SW480 (cell line): ENCODE results near the gene RAD9A.

Experiments used
- DNase-seq: peaks from one replicate; pipeline ENCODE4 v3.0.0-alpha.2; 2016; ENCODE audit warnings: low spot score

Gene RAD9A

DNA sequence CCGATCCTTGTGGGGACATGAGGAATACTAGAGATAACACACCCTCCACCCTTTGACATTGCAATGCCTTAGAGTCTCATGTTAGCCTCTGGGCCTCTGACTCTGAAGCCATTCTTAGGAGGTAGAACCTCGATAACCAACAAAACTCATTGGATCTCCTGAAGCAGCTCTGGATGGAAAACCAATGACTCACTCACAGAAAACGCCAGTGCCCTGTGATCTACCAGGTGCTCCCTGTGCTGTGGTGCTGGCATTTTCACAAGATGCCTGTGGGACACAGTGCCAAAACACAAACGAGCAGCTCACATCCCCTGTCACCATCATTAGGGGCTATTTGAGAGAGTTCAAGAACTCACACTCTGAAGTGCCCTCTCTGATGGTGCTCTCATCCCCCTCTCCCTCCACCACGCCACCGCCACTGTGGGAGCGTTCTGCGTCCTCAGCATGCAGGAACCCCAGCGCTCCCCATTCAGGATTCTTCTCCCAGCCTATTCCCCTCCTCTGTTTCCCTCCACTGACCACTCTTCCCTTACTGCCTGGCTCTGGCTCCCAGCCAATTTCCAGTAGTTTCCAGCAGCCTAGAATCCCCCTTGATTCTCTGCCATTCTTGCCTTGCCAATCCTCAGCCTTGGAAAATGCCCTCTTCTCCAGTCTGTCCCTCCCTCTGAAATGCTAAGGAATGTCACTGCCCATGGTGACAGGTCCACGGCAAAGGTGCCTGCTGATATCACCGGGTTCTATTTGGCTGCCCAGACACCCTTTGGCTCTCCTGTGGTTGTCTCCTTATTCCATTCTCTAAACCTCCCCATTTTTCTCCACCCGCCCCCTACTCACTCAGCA is 33.7 kb upstream of the RAD9A start:
- DNase-seq, result peak; percentile 76

DNA sequence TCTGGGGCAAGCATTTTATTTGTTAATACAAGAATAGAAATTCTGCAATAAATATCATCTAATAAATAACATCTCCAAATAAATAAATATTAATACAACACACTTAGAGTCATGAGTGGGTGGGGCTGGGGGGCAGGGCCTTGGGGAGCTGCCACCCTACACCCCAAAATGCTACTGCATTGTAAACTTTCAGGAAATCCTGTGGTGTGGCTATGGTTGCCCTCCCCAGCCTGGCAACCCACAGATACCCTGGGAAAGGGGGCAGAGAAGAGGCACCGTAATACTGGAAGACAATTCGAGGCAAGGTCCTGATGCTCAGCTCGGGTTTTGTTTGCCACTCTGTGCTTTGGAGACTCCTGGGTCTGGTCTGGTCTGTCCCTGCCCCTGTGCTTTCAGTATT is 27.6 kb upstream of the RAD9A start:
- DNase-seq, result no peak

DNA sequence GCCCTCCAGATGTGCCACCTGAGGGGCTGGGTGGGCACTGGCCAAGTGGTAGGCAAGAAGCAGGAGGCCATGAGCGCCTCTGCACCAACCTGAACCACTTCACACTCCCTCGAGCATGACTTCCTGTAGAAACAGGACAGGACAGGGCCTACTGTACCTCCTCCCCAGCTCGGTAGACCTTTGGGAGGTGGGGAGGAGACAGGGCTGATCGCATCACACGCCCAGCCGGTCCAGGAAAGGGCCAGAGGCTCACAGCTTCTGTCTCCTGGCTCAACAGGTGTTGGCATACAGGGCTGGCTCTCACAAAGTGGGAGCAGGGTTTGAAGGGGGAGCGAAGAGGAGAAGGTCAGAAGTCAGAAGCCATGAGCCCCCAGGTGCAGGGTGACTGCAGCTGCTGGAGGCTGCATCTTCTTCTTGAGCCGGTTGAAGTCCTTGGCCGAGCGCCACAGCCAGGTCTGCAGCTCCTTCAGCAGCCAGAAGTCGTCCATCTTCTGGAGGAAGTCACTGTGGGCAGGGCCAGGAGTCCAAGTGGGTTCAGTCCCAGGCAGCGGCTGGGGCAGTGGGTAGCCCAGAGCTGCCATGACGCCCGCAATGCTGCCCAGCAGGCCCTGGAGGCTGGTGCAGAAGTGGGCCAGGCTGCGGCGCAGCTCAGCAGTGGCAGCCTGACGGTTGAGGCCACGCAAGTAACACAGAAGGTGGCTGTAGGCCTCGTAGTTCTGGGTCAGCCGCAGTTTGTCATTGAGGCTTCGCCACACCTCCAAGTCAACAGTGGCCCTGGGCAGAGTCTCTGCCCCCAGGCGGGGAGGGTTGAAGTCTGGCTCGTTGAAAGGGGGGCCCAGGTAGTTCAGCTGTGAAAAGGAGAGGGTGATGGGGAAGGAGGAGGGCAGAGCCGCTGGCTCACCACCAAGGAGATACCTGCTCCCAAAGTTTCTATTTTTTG is 26.7 kb upstream of the RAD9A start:
- DNase-seq, result no peak

DNA sequence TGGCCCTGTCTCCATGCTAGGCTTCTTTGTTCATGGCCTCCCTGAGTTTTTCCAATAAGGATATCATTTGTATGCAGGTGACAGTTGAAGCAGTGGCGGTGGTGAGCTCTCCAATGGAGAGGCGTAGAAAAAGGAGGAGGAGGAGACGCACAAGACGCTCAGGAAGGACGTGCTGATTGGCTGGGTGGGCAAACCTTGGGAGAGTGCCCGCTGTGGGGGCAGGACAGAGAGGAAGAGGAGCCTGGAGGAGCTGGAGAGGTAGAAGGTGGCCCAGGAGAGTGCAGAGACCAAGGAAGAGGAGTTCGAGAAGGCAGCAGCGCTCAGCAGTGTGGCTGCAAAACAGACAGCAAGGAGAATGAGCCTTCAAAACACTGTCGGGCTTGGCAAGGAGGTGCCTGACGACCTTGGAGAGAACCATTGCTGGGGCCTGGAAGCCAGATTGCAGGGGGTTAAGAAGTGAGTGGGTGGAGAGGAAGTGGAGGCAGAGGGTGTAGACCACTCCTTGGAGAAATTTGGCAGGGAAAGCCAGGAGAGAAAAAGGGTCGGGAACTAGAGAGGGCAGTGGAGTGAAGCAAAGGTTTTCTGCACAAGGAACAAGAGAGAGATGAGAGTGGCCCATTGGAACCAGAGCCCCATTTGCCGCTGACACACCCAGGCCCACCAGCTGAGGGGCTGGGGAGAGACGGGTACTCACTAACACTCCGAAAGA is 25.9 kb upstream of the RAD9A start:
- no peak for DNase-seq

DNA sequence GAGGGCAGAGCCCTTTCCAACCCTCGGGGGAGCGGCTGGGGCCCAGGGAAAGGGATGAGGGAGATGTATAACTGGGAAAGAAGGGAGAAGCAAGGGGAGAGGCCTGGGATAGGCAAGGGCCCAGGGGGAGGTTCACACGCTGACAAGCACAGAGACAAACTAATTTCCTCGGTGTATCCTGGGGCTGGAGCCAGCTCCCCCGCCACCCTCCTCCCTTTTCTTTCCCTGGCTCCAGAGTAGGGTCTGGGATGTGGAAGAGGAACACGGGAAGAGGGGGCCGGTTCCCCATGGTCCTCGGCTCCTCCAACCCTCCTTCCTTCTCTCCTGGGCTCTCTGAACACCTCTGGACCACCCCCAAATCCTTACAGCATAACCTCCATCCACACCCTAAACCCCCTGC is 25.2 kb upstream of the RAD9A start:
- no peak for DNase-seq

DNA sequence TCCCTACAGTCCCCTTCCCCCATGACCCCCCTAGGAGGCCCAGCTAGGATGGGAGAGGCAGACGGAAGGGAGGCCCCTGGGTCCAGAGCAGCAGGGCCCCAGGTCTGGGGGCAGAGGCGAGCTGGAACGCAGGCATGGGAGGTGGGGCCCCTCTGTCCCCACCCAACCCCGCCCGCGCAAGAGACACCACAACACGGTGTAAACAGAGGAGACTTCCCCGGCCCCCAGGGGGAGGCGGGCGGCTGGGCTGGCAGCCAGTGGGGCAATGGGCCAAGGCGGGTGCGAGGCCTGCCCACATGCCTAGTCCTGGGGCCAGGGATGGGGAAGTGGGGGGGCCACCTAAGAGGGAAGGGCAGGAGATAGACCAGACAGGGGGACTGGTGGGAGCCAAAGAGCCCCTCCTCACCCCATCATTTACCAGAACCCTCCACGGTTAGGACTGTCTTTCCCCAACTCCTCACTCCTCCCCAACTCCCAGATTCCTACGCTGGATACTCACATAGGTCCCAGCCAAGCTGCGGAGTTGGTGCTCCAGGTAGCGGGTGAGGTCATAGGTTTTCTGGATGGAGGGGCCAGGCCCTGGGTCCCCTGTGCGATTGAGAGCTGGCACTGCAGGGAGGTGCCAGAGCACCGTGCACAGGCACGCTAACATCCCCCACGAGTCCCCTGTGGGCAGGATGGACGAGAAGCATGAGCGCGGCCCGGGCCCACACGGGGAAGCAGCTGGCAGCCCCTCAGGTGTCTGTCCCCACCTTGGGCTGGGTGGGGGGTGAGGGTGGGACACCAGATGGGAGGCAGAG is 24.6 kb upstream of the RAD9A start:
- DNase-seq, result no peak

DNA sequence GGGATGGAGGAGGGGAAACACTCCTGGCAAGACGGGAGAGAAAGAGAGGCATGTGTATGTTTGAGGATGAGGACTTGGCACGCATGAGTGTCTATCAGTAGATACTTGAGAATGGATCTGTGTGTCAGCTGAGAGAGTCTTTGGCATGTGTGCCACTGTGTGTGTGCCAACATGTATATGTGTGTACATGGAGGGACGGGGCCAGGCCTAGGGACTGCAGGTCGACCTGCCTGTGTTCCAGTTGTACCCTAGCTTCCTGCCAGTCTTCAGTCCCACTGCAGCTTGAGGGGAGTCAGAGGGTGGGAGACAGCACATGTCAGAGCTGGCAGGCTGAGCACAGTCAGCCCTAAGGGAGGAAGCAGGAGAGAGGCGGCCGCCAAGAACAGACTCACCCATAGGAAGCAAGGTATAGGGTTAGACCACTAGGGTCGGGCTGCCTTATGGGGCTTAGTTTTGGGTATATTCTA is 24.0 kb upstream of the RAD9A start:
- DNase-seq, result no peak

DNA sequence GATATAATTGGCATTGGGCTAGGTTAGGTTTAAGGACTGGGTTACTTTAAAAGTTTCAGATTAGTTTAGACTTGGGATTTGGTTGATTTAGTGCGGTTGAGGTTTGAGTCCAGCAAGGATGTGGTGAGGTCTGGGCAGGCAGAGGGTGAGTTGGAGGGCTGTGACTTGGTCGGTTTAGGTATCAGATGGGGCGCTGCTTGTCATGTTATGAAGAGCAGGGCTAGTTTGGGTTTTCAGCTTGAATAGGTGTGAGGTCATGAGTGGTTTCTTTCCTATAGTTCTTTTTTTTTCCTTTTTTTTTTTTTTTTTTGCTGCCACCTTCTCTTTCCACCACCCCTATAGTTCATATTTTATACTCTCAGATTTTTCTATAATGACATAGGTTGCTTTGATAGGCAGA is 23.2 kb upstream of the RAD9A start:
- no peak for DNase-seq

DNA sequence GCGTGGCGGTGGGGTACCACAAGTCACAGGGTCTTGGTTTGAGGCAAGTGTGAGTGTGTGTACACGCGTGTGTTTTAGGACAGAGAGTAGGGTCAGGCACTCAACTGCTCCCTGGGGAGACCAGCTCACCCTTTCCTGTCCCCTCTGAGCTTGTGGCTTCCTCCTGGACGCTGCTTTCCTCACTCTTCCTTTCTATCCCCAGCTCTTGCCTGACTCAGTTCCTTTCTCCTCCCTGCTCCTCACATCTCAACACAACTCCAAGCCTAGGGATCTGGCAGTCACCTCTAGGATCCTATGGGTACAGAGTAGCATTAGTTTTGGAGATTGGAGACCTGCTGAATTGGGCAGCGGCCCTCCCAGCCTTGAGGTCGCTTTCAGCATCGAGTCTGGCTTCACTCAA is 22.5 kb upstream of the RAD9A start:
- no peak for DNase-seq

DNA sequence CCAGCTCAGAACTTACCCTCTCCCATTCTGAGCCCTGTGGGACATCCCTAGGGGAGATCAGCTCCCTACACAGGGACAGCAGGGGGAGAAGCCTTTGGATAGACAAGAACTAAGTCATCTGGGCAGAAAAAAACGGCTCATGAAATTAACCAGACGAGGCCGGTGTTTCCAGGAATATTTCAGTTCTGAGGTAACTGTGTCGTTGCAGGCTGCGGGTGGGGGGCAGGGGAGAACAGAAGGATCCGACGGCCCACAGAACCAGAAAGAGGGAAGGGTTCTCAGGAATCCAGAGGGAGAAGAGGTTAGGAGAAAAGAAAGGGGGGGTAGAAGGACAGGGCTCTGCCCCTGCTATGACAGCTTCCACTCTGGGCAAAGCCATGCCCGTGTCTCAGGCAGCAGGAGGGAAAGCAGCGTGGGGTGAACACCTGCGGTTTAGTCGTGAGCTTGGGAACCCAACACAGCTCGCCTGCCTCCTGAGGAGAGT is 21.9 kb upstream of the RAD9A start:
- no peak for DNase-seq

DNA sequence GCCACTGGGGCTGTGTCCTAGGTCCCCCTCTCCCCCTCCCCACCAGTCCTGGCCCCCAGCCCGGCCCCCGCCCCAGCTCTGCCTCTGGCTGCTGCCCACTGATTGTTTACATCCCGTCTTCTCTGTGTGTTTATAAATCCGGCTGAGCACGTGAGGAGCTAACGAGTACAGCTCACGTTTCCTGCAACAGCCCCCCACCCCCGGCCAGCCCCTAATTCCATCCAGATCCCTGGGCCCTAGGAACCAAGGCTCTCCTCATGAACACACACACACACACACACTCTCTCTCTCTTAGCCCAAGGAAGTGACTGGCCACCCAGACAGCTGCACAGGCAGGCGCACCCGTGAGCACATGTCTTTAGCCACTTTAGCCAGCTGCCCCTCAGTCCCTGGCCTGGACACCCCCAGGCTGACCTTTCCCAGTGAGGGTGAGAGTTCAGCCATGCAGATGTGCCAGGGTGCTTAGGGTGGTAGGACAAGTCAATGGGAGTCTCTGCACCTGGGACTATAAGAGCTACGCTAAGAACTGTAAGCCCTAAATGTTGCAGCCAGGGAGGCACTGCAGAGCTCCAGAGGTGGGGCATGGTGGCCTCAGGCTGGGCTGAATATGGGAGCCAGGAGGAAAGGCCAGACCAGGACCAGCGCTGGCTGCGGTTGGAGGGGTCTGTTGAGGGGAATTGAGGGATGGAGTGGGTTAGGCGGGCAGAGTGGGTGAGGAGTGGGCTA is 21.3 kb upstream of the RAD9A start:
- DNase-seq, result no peak

DNA sequence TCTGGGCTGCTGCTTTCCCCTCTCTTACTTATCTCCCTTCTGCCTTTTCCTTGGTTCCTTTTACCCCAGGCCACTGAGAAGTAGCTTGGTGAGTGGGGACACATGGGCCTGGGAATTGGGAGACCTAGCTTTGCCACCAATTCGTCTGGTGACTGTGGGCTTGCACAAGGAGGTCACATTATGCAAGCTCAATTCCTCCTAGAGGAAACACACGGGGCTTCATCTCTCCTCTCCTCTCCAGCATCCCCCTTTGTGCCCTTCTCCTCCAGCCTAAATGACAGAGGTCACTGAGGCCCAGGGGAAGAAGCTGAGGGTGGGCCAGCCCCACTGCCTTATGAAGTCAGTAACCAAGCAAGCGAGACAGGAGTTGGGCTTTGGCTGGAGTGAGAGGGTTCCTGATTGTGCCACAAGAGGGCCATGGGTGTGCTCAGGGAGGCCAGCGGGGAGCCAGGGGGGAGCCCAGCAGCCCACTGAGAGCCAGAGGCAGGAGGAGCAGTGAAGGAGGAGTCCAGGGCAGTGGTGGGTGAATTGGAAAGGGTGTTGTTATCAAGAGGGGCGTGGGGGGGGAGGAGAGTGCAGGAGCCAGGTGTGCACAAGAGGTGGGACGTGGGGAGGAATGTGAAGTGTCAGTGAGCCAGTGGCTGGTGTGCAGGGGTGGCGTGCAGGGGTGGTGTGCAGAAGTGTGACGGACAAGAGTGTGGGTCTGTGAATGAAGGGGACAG is 20.4 kb upstream of the RAD9A start:
- DNase-seq, result peak; percentile 54

DNA sequence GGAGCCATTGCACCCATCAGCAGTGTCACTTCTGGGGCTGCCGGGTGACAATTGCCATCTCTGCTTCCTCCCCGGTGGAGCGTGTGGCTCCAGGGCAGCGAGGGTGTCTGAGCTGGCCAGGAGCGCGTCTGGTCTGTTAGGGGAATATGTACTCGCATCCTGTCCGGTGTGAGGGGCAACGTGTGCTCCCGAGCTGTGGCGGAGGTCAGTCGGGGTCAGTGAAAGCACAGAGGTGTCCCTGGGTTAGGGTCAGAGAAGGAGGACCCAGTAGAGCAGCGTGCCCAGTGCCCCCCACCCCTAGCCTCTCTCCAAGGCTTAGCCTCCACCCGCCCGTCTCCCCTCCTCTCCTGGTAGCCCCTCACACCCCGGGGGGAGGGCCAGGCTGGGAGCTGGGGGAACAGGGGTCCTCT is 19.9 kb upstream of the RAD9A start:
- no peak for DNase-seq

DNA sequence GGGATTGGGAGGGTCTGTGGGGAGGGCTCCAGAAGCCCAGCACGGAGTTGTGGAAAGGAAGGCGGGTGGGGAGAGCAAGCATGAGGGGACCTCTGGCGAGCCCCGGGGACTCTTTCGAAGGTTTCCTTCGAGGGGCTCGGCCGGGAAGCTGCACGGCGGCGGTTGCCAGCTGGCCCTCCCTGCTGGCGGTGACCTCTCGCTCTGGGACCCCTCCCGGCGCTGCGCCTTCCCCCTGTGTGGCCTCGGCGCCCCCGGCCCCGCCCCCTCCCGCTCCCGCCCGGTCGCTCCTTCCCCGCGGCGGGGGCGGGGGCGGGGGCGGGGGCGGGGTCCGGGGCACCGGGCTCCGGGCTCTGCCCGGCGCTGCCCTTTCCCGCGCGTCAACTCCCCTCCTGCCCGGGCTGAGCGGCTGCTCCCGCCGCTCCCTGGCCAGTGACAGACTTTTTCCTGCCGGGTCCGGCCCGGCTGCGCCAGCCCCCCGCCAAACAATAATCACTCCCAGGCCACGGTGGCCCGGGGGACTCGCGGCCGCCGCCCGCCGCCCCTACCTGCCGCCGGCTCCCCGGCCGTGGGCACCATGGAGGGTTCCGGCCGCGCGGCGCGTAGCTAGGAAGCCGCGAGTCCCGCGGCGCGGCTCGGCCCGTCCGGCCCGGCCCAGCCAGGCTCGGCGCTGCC is 19.3 kb upstream of the RAD9A start:
- no peak for DNase-seq

DNA sequence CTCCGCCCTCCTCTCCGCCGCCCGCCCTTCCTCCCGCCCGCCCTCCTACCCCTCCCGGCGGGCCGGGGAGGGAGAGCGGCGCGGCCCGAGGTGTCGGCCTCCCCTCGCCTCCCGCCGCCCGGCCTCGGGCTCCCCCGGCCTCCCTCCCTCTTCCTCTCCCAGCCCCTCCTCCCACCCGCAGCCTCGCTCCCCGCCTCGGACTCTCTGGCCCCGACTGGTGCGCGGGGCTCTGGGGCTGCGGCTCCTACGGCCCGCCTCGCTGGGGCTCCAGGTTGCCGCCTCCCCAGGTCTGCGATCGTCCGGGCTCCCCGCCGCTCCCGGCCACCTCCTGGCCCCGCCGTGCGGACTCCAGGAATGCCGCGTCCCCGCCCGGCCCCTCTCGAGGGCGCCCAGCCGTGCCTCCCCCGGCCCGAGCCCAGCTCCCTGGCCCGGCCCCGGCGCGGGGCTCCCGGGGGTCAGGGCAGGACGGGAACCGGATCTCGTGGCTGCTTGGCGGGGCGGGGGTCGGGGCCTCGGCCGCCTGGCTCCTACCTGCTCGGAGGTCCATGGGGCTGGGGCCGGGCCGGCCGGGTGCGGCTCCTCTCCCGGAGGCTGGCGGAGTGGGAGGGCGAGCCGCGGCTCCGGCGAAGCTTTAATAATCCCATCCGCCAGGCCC is 18.7 kb upstream of the RAD9A start, which contains the start of gene CLCF1:
TSS of gene CLCF1 (minus strand) at position 606 of the 655 bp plus-strand sequence. CDS start at position 547, 59 bp downstream.
- peak; percentile 56 for DNase-seq

DNA sequence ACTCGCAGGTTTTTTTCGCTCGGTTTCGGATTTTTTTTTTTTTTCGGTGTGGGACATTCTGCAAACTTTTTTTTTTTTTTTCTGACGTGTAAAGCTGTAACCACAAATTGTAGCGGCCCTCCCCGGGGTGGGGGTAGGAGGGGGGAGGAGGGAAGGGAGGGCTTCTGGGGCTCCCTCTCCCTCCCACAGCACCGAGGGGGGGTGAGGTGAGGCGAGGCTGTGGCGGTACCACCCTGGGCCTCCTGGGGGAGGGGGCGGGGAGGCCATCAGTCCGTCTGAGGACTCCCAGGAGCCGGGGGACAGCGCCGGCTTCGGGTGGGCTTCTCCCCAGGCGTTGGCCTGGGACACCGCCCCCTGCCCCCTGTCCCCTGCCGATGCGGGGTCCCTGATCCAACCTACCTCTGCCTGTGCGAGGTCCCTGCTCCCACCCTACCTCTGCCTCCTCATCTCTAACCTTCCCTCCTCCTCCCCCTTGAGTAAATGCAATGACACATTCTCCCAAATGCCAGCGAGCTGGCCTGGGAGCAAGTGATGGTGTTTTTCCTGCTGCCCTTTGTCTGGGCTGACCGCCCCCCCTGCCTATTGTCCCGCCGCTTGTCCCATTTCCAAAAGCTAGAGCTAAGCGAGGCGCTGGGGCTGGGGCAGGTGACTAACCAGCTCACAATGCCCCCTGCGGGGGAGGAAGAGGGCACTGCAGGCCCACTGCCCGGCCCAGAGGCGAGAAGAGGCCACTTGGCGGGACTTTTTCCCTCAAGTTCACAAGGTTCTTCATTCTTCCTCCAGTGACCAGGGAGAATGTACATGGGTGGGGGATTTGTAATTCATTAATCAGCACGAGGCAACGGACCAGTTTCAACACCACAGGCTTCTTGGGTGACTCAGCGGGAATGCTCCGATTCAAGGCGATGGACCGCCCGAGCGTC is 17.9 kb upstream of the RAD9A start:
- DNase-seq, result peak; percentile 94

DNA sequence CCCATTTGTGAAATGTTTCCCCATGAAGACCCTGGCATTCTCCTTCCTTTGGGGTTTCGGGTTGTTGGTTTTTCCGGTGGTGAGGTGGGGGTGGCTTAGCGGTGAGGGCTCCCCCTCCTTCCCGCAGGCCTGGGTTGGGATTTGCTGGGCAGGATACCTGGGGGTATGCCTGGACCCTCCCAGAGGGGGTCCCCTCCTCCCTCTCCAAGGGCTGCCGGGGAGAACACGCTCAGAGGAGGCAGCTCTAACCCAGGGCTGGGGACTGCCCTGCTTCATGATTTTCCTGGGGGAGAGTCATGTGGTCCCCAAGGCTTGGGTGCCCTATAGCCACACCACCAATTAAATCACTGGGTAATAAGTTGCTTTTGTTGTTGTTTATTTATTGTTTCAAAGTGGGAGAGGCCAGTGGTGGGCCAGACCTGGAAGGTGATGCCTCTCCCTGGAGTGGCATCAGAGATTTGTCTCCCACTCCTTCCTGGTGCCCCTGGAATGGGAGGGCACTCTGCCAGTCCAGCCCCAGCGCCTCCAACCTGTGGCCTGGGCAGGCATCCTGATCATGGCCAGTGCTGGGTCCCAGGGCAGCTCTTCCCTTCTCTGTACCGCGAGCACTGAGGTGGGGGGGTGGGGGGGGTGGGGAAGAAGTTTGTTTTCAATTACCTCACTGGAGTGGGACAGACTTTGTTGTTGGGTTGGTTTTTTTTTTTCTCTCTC is 17.1 kb upstream of the RAD9A start:
- peak; percentile 67 for DNase-seq
